ENCODE results near the gene CSNK2A1. TPM values are rescaled to one million over a fixed set of nuclear protein-coding genes. Genes with fewer than 3 reads are reported as not detected.

Gene CSNK2A1
- total and polyA plus RNA-seq, 2 donors (not counting 1 experiment from before 2014, with no cell fraction given): 28.3 to 125 TPM

GRCh38 chr20:435558-435957 lies 108.0 kb downstream of the CSNK2A1 start:
- Mint-ChIP-seq H3K27me3 (no peaks in the 10 kb centered on the region), H3K27ac (peak overlapping the region; percentile 20), H3K4me1 (peaks cover 68% of the 10 kb centered on the region), H3K9me3 (ENCODE audit: insufficient read depth) (no peaks in the 10 kb centered on the region), H3K4me3 (no peak overlapping the region)
- Histone ChIP-seq H3K4me2 (replicated peaks; ENCODE audit: low read depth, low read length, poor library complexity, severe bottlenecking) (no peak overlapping the region), H2AFZ (ENCODE audit: insufficient read depth, low read depth, low read length, poor library complexity, severe bottlenecking) (no peak overlapping the region), H3K4me3 (ENCODE audit: control extremely low read depth in 1 of 5, extremely low read depth in 1 of 5, insufficient read depth in 1 of 5, low read depth in 2 of 5, low read length in 4 of 5) (no peak overlapping the region), H3K27ac (ENCODE audit: low read length in 2 of 2) (no peak overlapping the region), H3K9me3 (ENCODE audit: control extremely low read depth in 1 of 3, control insufficient read depth in 2 of 3, insufficient read depth in 1 of 3, low read length in 2 of 3) (no peaks in the 10 kb centered on the region), H3K36me3 (replicated peaks in 1 of 2; ENCODE audit: control extremely low read depth in 1 of 2, control insufficient read depth in 1 of 2, extremely low read depth in 1 of 2, insufficient read depth in 2 of 2, low read length in 1 of 2) (peaks cover 1 to 40% of the 10 kb centered on the region in 2 experiments), H3K4me1 (ENCODE audit: control insufficient read depth in 2 of 2, insufficient read depth in 2 of 2, low read length in 2 of 2) (peaks cover 32 to 49% of the 10 kb centered on the region in 2 donors), H4K20me1 (ENCODE audit: control insufficient read depth, insufficient read depth, low read length, poor library complexity, severe bottlenecking) (no peaks in the 10 kb centered on the region), H3K79me2 (ENCODE audit: control insufficient read depth, insufficient read depth, low read length) (peaks cover 3% of the 10 kb centered on the region), H3K9ac (ENCODE audit: low read length) (no peak overlapping the region), H3K27me3 (replicated peaks in 1 of 4; ENCODE audit: control extremely low read depth in 1 of 4, control insufficient read depth in 3 of 4, insufficient read depth in 4 of 4, low read length in 3 of 4) (no peaks in the 10 kb centered on the region)
- POLR2A ChIA-PET: no interaction called here
- ATAC-seq (ENCODE audit: low read depth): no peak
- no peak for DNase-seq
- TF ChIP-seq EZH2 (IDR thresholded peaks at IDR 0.05; ENCODE audit: borderline replicate concordance, insufficient read depth, low read depth, low read length, poor library complexity, severe bottlenecking) (no peak), CTCF (IDR thresholded peaks at IDR 0.05) (no peak)
- 98% methylated on average over 7 of the region's 7 CpGs for WGBS (ENCODE audit: insufficient coverage)
- intact Hi-C loops (cut with micrococcal nuclease): no loop called here
- CTCF ChIA-PET: interaction anchor here (0.6 to 1.7 kb wide), 2 partner anchors 43 to 81 kb away, joined by 4 to 6 read pairs; no protein-coding TSS in a partner anchor

GRCh38 chr20:434661-435419 lies 108.8 kb downstream of the CSNK2A1 start:
- no peak overlapping the region for H2AFZ ChIP-seq (ENCODE audit: insufficient read depth, low read depth, low read length, poor library complexity, severe bottlenecking)
- H3K36me3 ChIP-seq (replicated peaks in 1 of 2; ENCODE audit: control extremely low read depth in 1 of 2, control insufficient read depth in 1 of 2, extremely low read depth in 1 of 2, insufficient read depth in 2 of 2, low read length in 1 of 2): peaks cover 0 to 41% of the 10 kb centered on the region in 2 experiments
- no peak overlapping the region for H3K4me3 ChIP-seq (ENCODE audit: control extremely low read depth in 1 of 5, extremely low read depth in 1 of 5, insufficient read depth in 1 of 5, low read depth in 2 of 5, low read length in 4 of 5)
- intact Hi-C loops (cut with micrococcal nuclease): no loop called here
- H3K9ac ChIP-seq (ENCODE audit: low read length): no peak overlapping the region
- Mint-ChIP-seq H3K4me1 (peaks cover 67% of the 10 kb centered on the region), H3K9me3 (ENCODE audit: insufficient read depth) (no peaks in the 10 kb centered on the region), H3K27ac (no peak overlapping the region), H3K4me3 (no peak overlapping the region), H3K27me3 (no peaks in the 10 kb centered on the region)
- peaks cover 32 to 49% of the 10 kb centered on the region in 2 donors for H3K4me1 ChIP-seq (ENCODE audit: control insufficient read depth in 2 of 2, insufficient read depth in 2 of 2, low read length in 2 of 2)
- ChIA-PET CTCF (interaction anchor here (0.6 to 1.7 kb wide), 2 partner anchors 44 to 80 kb away, joined by 4 to 6 read pairs; no protein-coding TSS in a partner anchor), POLR2A (interaction anchor here (0.6 kb wide), 1 partner anchor 111 kb away, joined by 3 read pairs; no protein-coding TSS in a partner anchor)
- H3K9me3 ChIP-seq (ENCODE audit: control extremely low read depth in 1 of 3, control insufficient read depth in 2 of 3, insufficient read depth in 1 of 3, low read length in 2 of 3): no peaks in the 10 kb centered on the region
- H3K4me2 ChIP-seq (replicated peaks; ENCODE audit: low read depth, low read length, poor library complexity, severe bottlenecking): no peak overlapping the region
- TF ChIP-seq CTCF (IDR thresholded peaks at IDR 0.05) (no peak), EZH2 (IDR thresholded peaks at IDR 0.05; ENCODE audit: borderline replicate concordance, insufficient read depth, low read depth, low read length, poor library complexity, severe bottlenecking) (no peak)
- no peaks in the 10 kb centered on the region for H3K27me3 ChIP-seq (replicated peaks in 1 of 4; ENCODE audit: control extremely low read depth in 1 of 4, control insufficient read depth in 3 of 4, insufficient read depth in 4 of 4, low read length in 3 of 4)
- WGBS (ENCODE audit: insufficient coverage): 96% methylated on average over 14 of the region's 16 CpGs
- ATAC-seq (ENCODE audit: low read depth): no peak
- no peaks in the 10 kb centered on the region for H4K20me1 ChIP-seq (ENCODE audit: control insufficient read depth, insufficient read depth, low read length, poor library complexity, severe bottlenecking)
- H3K79me2 ChIP-seq (ENCODE audit: control insufficient read depth, insufficient read depth, low read length): peaks cover 3% of the 10 kb centered on the region
- no peak for DNase-seq
- H3K27ac ChIP-seq (ENCODE audit: low read length in 2 of 2): no peak overlapping the region
